ENCODE data around the gene TGM1.

DNA sequence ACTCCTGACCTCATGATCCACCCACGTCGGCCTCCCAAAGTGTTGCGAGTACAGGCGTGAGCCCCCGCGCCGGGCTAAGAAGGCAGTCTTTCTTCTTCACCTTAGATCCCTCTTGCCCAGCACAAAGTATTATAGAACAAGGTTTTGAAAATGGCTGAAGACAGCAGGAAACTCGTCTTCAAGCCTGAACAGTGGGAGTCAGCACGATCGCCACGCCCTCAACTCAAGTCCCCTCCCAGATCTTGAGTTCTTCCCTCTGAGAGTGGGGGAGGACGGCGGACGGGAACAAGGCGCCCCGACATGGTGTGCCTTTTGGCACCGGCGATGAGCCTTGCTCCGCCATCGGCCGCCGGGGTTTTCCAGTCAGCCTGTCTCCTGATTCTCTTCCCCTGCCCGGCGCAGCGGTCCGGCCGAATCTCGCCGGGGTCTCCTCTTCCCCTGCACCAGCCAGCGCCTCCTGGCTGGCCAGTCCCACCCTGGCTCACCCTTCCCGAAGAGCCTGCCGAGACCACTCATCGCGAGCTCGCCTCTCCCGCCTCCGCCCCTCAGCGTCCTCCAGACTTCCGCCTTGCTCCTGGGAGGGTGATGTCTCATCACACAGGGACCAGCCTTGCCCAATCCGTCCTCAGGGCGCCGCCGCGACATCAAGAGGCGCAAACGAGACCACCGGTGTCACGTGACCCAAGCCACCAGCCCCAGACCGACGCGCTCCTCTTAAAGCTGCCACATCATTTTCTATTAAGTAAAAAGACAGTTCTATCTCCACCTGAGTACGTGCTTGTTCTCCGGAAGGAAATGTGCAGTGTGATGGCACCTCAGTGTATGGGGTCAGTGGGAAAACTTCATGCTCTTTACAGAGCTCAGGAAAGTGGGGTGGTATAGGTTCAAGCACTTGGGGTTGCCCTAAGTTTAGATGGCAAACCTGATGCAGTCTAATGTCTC is 49.8 kb downstream of the TGM1 start, which contains the start of gene CHMP4A:
- peak; percentile 89 for TF ChIP-seq POLR2A (IDR thresholded peaks at IDR 0.05; ENCODE audit: low read depth)
- peak in 1 of 3 experiments; percentile 26 for TF ChIP-seq CTCF (IDR thresholded peaks at IDR 0.05)
- peak; percentile 99 for TF ChIP-seq POLR2AphosphoS5 (IDR thresholded peaks at IDR 0.05)
- TF ChIP-seq EP300 (IDR thresholded peaks at IDR 0.05) = no peak
